SK-N-SH (cell line): ENCODE results near the gene KCNQ4.

ENCODE experiments used
- GATA2 ChIP-seq: sonication (generic); formaldehyde crosslinking; IDR thresholded peaks from 2 replicates; pipeline ENCODE4 v1.5.0; 2020; ENCODE audit warnings: mild to moderate bottlenecking, missing genetic modification reagents
- MXI1 ChIP-seq: IDR thresholded peaks from 2 replicates; pipeline ENCODE4 v1.6.1; 2012; ENCODE audit warnings: mild to moderate bottlenecking, low read depth, low read length, improper control_type of control experiment
- POLR2AphosphoS5 ChIP-seq: IDR thresholded peaks from 2 replicates; pipeline ENCODE4 v1.6.1; 2012; ENCODE audit warnings: low read depth, low read length
- RCOR1 ChIP-seq: fragments of 150-350 bp; IDR thresholded peaks from 2 replicates; pipeline ENCODE4 v1.6.1; 2017; ENCODE audit warnings: antibody characterized with exemption, low read length
- TAF1 ChIP-seq: IDR thresholded peaks from 2 replicates; pipeline ENCODE4 v1.6.1; 2012; ENCODE audit warnings: low read depth, mild to moderate bottlenecking, low read length, moderate library complexity, borderline replicate concordance
- TEAD4 ChIP-seq: IDR thresholded peaks from 2 replicates; pipeline ENCODE4 v1.4.0; 2012; ENCODE audit warnings: mild to moderate bottlenecking, borderline replicate concordance; ENCODE audit not compliant: insufficient read depth
- YY1 ChIP-seq: IDR thresholded peaks from 2 replicates; pipeline ENCODE4 v1.4.0; 2012; ENCODE audit warnings: low read depth, mild to moderate bottlenecking
- TF ChIP-seq, protein P1 (sequence below): IDR thresholded peaks from 2 replicates; pipeline ENCODE4 v1.4.0; 2012; ENCODE audit warnings: low read depth, borderline replicate concordance
- TF ChIP-seq, protein P2 (sequence below): fragments of 200-600 bp; sonication (generic); IDR thresholded peaks from 2 replicates; pipeline ENCODE4 v1.6.1; 2017; ENCODE audit warnings: antibody characterized with exemption, mild to moderate bottlenecking, moderate library complexity

DNA sequence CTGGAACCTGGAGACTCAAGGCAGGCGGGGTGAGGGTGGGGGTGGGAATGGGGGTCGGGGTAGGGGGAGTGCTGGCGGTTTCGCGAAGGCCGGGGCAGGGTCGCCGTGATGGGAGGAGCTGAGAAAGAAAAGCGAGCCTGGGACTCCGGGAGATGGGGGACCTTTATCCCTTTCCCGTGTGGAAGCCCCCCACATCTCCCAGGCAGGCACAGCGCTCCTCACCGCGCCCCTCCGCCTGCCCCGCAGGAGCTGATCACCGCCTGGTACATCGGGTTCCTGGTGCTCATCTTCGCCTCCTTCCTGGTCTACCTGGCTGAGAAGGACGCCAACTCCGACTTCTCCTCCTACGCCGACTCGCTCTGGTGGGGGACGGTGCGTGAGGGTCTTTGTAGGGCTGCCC, 35.5 kb downstream of the KCNQ4 start:
- TF ChIP-seq, protein P1, sequence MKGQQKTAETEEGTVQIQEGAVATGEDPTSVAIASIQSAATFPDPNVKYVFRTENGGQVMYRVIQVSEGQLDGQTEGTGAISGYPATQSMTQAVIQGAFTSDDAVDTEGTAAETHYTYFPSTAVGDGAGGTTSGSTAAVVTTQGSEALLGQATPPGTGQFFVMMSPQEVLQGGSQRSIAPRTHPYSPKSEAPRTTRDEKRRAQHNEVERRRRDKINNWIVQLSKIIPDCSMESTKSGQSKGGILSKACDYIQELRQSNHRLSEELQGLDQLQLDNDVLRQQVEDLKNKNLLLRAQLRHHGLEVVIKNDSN: no peak
- TF ChIP-seq, protein P2, sequence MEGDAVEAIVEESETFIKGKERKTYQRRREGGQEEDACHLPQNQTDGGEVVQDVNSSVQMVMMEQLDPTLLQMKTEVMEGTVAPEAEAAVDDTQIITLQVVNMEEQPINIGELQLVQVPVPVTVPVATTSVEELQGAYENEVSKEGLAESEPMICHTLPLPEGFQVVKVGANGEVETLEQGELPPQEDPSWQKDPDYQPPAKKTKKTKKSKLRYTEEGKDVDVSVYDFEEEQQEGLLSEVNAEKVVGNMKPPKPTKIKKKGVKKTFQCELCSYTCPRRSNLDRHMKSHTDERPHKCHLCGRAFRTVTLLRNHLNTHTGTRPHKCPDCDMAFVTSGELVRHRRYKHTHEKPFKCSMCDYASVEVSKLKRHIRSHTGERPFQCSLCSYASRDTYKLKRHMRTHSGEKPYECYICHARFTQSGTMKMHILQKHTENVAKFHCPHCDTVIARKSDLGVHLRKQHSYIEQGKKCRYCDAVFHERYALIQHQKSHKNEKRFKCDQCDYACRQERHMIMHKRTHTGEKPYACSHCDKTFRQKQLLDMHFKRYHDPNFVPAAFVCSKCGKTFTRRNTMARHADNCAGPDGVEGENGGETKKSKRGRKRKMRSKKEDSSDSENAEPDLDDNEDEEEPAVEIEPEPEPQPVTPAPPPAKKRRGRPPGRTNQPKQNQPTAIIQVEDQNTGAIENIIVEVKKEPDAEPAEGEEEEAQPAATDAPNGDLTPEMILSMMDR: no peak
- TF ChIP-seq TAF1 (no peak), TEAD4 (no peak), GATA2 (CRISPR knock-in tag) (no peak), RCOR1 (no peak), POLR2AphosphoS5 (no peak), YY1 (no peak), MXI1 (no peak)
